ENCODE results near the gene PLEKHM3.

GRCh38 chr2:207939342-207940108 is 85.8 kb downstream of the PLEKHM3 start:
- TF ChIP-seq CTCF (IDR thresholded peaks at IDR 0.05; ENCODE audit: insufficient read depth, low read length, poor library complexity, severe bottlenecking): no peak
- TF ChIP-seq EZH2phosphoT487 (conservative IDR thresholded peaks at IDR 0.05; ENCODE audit: low read length): no peak
